ENCODE results near the gene LRCH3. TPM values are rescaled to one million over a fixed set of nuclear protein-coding genes. Genes with fewer than 3 reads are reported as not detected.

The LRCH3 gene
- total and polyA plus RNA-seq, 8 donors, result 5.4 to 26.1 (median 13.9) TPM

- Histone ChIP-seq H3K4me3 (no peak overlapping the region), H3K27ac (no peak overlapping the region), H3K4me1 (peaks cover 0 to 12% (median 4%) of the 10 kb centered on the region in 3 donors), H3K36me3 (no peaks in the 10 kb centered on the region), H3K9me3 (no peaks in the 10 kb centered on the region), H3K27me3 (no peaks in the 10 kb centered on the region)
- FAIRE-seq (no peak), DNase-seq (no peak), ATAC-seq (no peak)
- 92 to 94% methylated on average over 1 of the region's 1 CpG for WGBS, 2 donors
- intact Hi-C loops (cut with DNase I), result no loop called here
- no peak for TF ChIP-seq CTCF (IDR thresholded peaks at IDR 0.05)
Observed at GRCh38 chr3:197794115-197794514, 3.1 kb downstream of the LRCH3 start.

- no peak for DNase-seq
- Histone ChIP-seq H3K27ac (no peak overlapping the region), H3K4me1 (peaks cover 0 to 12% (median 4%) of the 10 kb centered on the region in 3 donors), H3K36me3 (no peaks in the 10 kb centered on the region), H3K4me3 (no peak overlapping the region), H3K9me3 (no peaks in the 10 kb centered on the region), H3K27me3 (no peaks in the 10 kb centered on the region)
- 93 to 98% methylated on average over 1 of the region's 1 CpG for WGBS, 2 donors
- ATAC-seq, result no peak
- no peak for TF ChIP-seq CTCF (IDR thresholded peaks at IDR 0.05)
- intact Hi-C loops (cut with DNase I), result no loop called here
- FAIRE-seq, result no peak
Observed at GRCh38 chr3:197795200-197795599, 4.1 kb downstream of the LRCH3 start.

GRCh38 chr3:197796087-197796486, 5.0 kb downstream of the LRCH3 start:
- no peak for TF ChIP-seq CTCF (IDR thresholded peaks at IDR 0.05)
- no peak for ATAC-seq
- Histone ChIP-seq H3K27me3 (no peaks in the 10 kb centered on the region), H3K9me3 (no peaks in the 10 kb centered on the region), H3K27ac (no peak overlapping the region), H3K4me3 (no peak overlapping the region), H3K36me3 (no peaks in the 10 kb centered on the region), H3K4me1 (peaks cover 0 to 12% (median 4%) of the 10 kb centered on the region in 3 donors)
- FAIRE-seq, result no peak
- WGBS, 2 donors, result 61 to 62% methylated on average over 4 of the region's 4 CpGs
- intact Hi-C loops (cut with DNase I), result no loop called here
- no peak for DNase-seq

GRCh38 chr3:197798863-197799262, 7.8 kb downstream of the LRCH3 start:
- no peak for TF ChIP-seq CTCF (IDR thresholded peaks at IDR 0.05)
- H3K9me3 ChIP-seq, result no peaks in the 10 kb centered on the region
- H3K27me3 ChIP-seq, result no peaks in the 10 kb centered on the region
- FAIRE-seq, result no peak
- H3K4me1 ChIP-seq, result peaks cover 0 to under 1% (median 0%) of the 10 kb centered on the region in 3 donors
- H3K4me3 ChIP-seq, result no peak overlapping the region
- intact Hi-C loops (cut with DNase I), result no loop called here
- H3K36me3 ChIP-seq, result no peaks in the 10 kb centered on the region
- no peak overlapping the region for H3K27ac ChIP-seq
- 80 to 90% methylated on average over 3 of the region's 3 CpGs for WGBS, 2 donors
- ATAC-seq, result no peak
- DNase-seq, result no peak

GRCh38 chr3:197800379-197800778, 9.3 kb downstream of the LRCH3 start:
- no peaks in the 10 kb centered on the region for H3K27me3 ChIP-seq
- FAIRE-seq (no peak), DNase-seq (no peak), ATAC-seq (no peak)
- no peaks in the 10 kb centered on the region for H3K9me3 ChIP-seq
- H3K4me3 ChIP-seq, result no peak overlapping the region
- H3K36me3 ChIP-seq, result no peaks in the 10 kb centered on the region
- H3K27ac ChIP-seq, result no peak overlapping the region
- WGBS, 2 donors, result 82 to 91% methylated on average over 3 of the region's 3 CpGs
- no peak for TF ChIP-seq CTCF (IDR thresholded peaks at IDR 0.05)
- no peaks in the 10 kb centered on the region for H3K4me1 ChIP-seq
- intact Hi-C loops (cut with DNase I), result no loop called here
